Mesodermal cell (in vitro differentiated cells): ENCODE data around the gene ADPRHL1.

Experiments used
- H3K27ac ChIP-seq: 2 replicates; pipeline ENCODE4 v1.7.0; 2013; ENCODE audit warnings: mild to moderate bottlenecking, low read depth, low read length, moderate library complexity; ENCODE audit not compliant: severe bottlenecking
- H3K36me3 ChIP-seq: 2 replicates; pipeline ENCODE4 v1.7.1; 2013; ENCODE audit warnings: mild to moderate bottlenecking, low read length, moderate library complexity; ENCODE audit not compliant: control insufficient read depth, insufficient read depth
- H3K4me1 ChIP-seq: one replicate; pipeline ENCODE4 v1.7.1; 2013; ENCODE audit warnings: mild to moderate bottlenecking, low read length; ENCODE audit not compliant: insufficient read depth, control insufficient read depth, poor library complexity, severe bottlenecking
- H3K4me3 ChIP-seq: 2 replicates; pipeline ENCODE4 v1.7.0; 2013; ENCODE audit warnings: low read length, control low read depth, mild to moderate bottlenecking; ENCODE audit not compliant: insufficient read depth, poor library complexity, severe bottlenecking; ENCODE audit errors: extremely low read depth
- H3K9me3 ChIP-seq: 2 replicates; pipeline ENCODE4 v1.7.1; 2013; ENCODE audit warnings: mild to moderate bottlenecking, low read length, moderate library complexity; ENCODE audit not compliant: control insufficient read depth
- WGBS, 2 experiments: methylation state at CpG; one replicate each; pipeline ENCODE4 v1.1.5; 2013; ENCODE audit warnings: missing lambda C conversion rate in 2 of 2; ENCODE audit not compliant: insufficient coverage in 2 of 2; 5-methylcytosine and 5-hydroxymethylcytosine counted together

ADPRHL1 gene

DNA sequence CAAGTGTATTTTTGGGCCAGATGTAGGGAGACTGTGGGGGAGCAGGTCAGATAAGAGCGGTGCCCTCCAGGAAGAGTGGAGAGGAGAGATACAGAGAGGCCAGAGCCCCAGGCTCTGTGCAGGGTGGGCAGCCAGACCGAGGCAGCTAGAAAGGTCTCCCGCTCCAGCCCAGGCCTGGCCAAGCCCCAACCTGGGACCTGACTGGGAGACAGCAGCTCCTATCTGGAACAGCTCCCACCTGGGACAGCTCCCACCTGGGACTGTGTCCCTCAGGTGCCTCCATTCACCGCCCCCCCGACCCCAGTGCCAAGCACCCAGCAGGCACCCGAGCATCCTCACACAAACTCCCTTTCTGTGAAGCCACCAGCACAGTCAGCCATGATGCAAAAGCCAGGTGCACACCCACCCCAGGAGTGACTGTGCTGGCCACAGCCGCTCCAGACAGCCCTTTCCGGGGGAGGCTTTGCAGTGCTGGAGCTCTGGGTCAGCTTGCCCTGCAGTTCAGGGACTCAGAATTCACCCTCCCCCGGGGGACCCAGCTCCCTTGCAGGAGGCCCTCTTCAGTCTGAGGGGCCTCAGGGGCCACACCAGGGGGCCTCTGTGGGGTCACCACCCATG is 87.2 kb downstream of the ADPRHL1 start:
- no peaks in the 10 kb centered on the region for H3K36me3 ChIP-seq
- 84 to 97% methylated on average over 5 to 8 of the region's 9 CpGs for WGBS, 2 experiments
- no peak overlapping the region for H3K27ac ChIP-seq
- H3K4me1 ChIP-seq, result no peaks in the 10 kb centered on the region
- no peaks in the 10 kb centered on the region for H3K9me3 ChIP-seq
- no peak overlapping the region for H3K4me3 ChIP-seq

DNA sequence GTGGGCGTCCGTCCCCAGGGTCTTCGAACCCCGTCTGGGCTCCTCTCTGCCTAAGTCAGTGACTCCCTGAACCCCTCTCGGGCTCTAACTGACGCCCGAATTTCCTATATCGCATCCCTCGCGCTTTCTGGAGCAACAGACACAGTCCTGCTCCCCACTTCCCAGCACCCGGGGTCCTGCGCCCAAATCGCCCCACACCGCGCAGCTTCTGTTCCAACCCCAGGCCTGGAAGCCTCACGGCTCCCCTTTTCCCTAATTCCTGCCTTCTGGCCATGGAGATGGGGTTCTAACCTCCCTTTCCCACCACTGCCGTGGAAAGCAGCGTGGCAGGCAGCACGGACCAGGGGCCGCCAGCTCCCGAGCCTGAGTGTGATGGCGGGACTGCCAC is 87.7 kb downstream of the ADPRHL1 start:
- Histone ChIP-seq H3K27ac (no peak overlapping the region), H3K36me3 (no peaks in the 10 kb centered on the region), H3K4me3 (no peak overlapping the region), H3K9me3 (no peaks in the 10 kb centered on the region), H3K4me1 (no peaks in the 10 kb centered on the region)
- 93 to 96% methylated on average over 19 to 20 of the region's 22 CpGs for WGBS, 2 experiments

DNA sequence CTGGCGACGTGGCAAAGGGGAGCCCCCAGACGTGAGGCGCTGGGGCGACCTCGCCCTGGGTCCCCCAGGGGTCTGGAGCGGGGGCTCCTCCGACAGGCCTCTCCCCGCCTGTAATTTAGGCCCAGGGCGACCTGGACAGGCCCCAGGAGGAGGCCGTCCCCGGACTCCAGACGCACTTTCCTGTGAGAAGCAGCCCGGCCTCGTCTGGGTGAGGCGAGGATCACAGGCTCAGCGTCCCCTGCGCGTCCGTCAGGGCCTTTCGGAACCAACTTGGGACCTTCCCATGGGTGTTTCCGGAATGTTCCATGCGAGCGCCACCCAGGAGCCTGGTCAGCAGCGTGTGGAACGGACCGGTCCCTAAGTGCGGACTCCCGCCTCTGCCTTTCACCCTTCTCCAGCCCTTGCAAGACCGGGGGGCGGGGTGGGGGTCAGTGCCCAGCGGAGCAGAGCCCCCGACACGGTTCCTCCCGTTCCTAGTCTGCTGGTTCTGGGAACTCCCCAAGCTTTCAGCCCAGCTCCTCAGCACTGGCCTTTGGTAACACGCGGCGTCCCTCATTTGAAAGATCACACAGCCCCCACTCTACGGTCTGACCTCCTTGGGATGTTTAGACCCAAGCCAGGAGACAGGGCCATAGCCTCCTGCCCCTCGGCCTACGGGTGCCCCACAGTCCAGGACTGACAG is 88.2 kb downstream of the ADPRHL1 start:
- Histone ChIP-seq H3K27ac (no peak overlapping the region), H3K4me1 (no peaks in the 10 kb centered on the region), H3K4me3 (no peak overlapping the region), H3K9me3 (no peaks in the 10 kb centered on the region), H3K36me3 (no peaks in the 10 kb centered on the region)
- WGBS, 2 experiments, result 93 to 94% methylated on average over 39 to 41 of the region's 41 CpGs

DNA sequence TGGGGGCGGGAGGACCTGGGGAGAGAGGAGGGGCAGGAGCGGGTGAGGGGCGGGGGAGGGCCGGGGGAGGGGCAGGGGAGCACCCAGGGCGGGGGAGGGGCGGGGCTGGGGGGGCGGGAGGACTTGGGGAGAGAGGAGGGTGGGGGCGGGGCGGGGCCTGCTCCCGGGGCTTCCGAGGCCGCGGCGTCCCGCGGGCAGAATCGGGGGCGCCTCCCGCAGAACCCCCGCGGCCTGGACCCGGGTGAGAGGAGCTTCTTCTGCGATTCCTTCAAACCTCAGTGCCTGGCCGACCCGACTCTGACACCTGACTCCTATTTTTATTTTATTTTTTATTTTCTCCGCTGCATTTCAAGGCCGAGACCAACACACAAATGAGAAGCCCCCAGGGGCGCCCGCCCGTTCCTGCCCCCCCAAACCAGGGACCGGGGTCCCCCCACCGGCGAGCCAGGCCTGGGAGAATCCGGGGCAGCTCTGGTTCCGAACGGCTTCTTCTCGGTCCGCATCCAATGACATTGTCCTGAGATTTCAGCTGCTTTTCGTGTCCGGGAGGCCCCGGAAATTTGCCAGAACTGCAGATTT is 88.9 kb downstream of the ADPRHL1 start:
- H3K36me3 ChIP-seq, result no peaks in the 10 kb centered on the region
- no peaks in the 10 kb centered on the region for H3K4me1 ChIP-seq
- WGBS, 2 experiments, result 52 to 66% methylated on average over 25 to 29 of the region's 41 CpGs
- no peak overlapping the region for H3K27ac ChIP-seq
- no peak overlapping the region for H3K4me3 ChIP-seq
- H3K9me3 ChIP-seq, result no peaks in the 10 kb centered on the region

DNA sequence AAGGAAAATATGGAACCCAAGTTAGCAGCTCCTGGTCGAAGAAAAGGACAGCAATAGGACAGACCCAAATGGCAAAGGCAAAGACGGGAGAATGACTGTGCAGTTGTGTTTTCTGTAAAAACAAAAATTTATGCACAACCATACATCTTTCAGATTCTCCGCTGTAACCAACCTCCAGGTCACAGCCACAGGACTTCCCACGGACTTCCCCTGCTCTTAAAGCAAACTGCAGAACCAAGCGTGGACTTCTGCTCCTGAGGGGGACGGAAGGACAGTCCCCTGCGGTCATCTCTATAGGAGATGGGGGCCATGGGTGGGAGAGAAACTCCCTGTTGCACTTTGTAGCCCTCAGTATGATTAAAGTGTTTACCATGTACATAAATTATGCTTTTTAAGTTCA is 91.9 kb downstream of the ADPRHL1 start:
- Histone ChIP-seq H3K4me1 (no peaks in the 10 kb centered on the region), H3K4me3 (no peak overlapping the region), H3K36me3 (no peaks in the 10 kb centered on the region), H3K27ac (no peak overlapping the region), H3K9me3 (no peaks in the 10 kb centered on the region)
- 90 to 94% methylated on average over 2 of the region's 7 CpGs for WGBS, 2 experiments

DNA sequence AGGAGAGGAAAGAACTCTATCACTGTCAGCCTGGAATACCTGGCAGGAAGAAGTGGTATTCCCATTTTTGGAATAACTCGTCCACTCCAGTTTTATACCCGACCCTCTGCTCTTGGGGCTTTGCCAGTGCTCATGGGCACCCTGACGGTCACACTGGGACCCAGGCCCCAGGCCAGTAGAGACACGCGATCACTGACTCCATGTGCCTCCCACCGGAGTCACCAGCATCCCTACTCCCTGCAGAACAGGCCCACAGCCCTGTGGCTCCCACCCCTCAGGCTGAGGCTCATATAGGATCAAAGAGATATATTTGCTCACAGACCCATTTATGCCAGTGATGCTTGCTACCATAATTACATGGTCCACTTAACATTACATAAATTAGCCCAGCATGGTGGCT is 92.8 kb downstream of the ADPRHL1 start:
- Histone ChIP-seq H3K27ac (no peak overlapping the region), H3K36me3 (no peaks in the 10 kb centered on the region), H3K4me3 (no peak overlapping the region), H3K9me3 (no peaks in the 10 kb centered on the region), H3K4me1 (no peaks in the 10 kb centered on the region)
- WGBS, 2 experiments, result 84 to 98% methylated on average over 6 of the region's 6 CpGs

DNA sequence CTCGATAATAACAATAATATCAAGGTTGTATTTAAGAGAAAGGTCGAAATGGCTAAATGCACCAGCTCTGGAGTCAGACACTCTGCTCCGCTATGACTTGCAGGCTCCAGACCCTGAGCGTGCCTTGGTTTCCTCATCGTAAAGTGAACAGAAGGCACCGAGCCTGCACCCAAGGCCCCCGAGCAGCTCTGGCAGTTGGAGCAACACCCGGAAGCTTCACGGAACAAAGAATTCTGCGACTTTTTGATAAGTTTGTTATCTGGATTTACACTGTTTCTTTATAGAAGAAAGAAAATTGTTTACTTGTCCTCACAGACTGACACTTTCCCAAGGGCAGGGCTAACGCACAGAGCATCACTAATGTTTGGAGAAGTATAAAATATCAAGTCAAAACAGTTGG is 93.7 kb downstream of the ADPRHL1 start:
- WGBS, 2 experiments, result 91 to 92% methylated on average over 10 to 11 of the region's 11 CpGs

DNA sequence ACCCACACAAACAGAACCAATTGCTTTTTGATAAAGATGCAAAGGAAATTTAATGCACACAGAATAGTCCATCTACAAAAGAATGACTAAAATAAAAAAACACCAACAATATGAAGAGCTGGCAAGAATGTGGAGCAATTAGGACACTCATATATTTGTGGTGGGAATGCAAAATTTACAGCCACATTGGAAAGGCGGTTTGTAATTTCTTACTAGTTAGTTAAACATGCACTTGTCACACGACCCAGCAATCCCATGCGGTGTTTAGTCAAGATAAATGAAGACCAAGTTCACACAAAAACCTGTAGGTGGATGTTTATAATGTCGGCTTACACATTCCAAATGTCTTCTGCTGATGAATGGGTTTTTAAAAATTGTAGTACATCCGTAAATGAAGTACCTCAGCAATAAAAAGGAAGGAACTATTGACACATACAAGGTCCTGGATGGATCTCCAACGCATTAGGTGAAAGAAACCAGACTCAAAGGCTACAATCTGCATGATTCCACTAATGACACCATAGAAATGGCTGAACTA is 94.6 kb downstream of the ADPRHL1 start:
- H3K27ac ChIP-seq, result no peak overlapping the region

More for the DNA sequence above, 93.7 kb downstream of the ADPRHL1 start:
- no peaks in the 10 kb centered on the region for H3K4me1 ChIP-seq
- no peak overlapping the region for H3K4me3 ChIP-seq
- no peaks in the 10 kb centered on the region for H3K9me3 ChIP-seq
- H3K27ac ChIP-seq, result no peak overlapping the region
- no peaks in the 10 kb centered on the region for H3K36me3 ChIP-seq

DNA sequence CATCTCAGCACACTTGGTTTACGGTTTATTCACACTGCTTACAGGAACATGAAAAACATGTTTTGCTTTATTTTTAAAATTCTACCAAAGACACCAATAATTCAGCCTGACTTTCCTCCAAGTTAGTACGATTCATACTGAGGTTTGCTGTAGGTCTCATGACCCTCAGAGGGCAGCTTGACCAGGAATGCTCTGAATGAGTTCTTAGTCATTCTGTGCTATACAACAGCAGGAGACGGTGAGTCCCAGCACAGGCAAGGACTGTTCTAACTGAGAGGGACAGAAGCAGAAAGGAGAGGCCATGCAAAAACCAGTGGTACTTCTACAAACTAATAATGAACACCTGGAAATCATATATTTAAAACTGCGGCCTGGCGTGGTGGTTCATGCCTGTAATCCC is 95.8 kb downstream of the ADPRHL1 start:
- Histone ChIP-seq H3K4me1 (no peaks in the 10 kb centered on the region), H3K4me3 (no peak overlapping the region), H3K36me3 (no peaks in the 10 kb centered on the region), H3K9me3 (no peaks in the 10 kb centered on the region), H3K27ac (no peak overlapping the region)
- WGBS, 2 experiments, result 86 to 87% methylated on average over 2 to 4 of the region's 5 CpGs

More for the DNA sequence above, 94.6 kb downstream of the ADPRHL1 start:
- Histone ChIP-seq H3K4me3 (no peak overlapping the region), H3K4me1 (no peaks in the 10 kb centered on the region), H3K9me3 (no peaks in the 10 kb centered on the region), H3K36me3 (no peaks in the 10 kb centered on the region)
- 80 to 100% methylated on average over 1 to 5 of the region's 6 CpGs for WGBS, 2 experiments

DNA sequence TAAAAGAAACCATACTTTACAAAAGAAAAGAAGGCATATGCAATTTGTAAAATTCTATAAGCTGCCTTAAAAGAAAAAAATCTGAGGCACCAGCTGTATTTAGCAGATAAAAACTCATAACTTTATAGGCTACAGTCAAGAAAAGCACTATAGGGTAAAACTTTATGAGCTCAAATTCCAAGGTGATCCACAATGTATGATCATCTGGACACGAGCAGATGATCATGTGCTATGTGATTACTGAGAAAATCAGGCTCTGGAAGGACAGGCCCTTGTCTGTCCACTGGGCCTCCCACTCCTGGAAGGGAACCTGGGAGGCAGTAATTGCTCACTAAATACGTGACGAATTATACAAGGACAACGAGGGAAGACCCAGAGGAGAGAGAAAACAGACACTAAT is 96.7 kb downstream of the ADPRHL1 start:
- 64 to 70% methylated on average over 4 of the region's 4 CpGs for WGBS, 2 experiments
- Histone ChIP-seq H3K36me3 (no peaks in the 10 kb centered on the region), H3K4me3 (no peak overlapping the region), H3K27ac (no peak overlapping the region), H3K9me3 (no peaks in the 10 kb centered on the region), H3K4me1 (no peaks in the 10 kb centered on the region)

DNA sequence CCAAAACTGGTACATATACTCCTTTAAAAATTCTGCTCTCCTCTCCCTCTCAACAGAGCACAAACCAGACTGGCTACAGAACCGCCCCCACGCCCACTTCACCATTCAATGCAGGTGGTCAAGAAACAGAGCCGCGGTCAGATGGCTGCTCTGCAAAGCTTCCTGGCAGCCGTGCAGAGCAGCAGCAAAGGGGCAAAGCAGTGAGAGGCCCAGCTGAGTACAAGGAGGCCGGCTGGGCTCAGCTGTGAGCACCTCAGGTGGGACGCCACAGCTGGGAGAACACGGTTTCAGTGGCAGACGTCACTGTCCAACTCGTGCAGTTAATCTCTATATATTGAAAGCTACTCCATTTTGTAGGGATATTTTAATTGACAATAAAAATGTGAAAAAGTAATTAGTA is 97.7 kb downstream of the ADPRHL1 start:
- no peaks in the 10 kb centered on the region for H3K9me3 ChIP-seq
- no peaks in the 10 kb centered on the region for H3K36me3 ChIP-seq
- no peak overlapping the region for H3K4me3 ChIP-seq
- whole genome bisulfite sequencing, 2 experiments, result 74 to 95% methylated on average over 4 to 8 of the region's 10 CpGs
- no peak overlapping the region for H3K27ac ChIP-seq
- no peaks in the 10 kb centered on the region for H3K4me1 ChIP-seq
